HG03460 (cell line): Measurements from ENCODE around the gene MCUB.
"Not testable (repeated sequence)": the region's sequence is repeated elsewhere in the genome, so short reads cannot be mapped to it uniquely, and the experiment has no call there.

Source experiments
- ATAC-seq: cut with Tn5 transposase; IDR thresholded peaks from one replicate; pipeline ENCODE4 v1.9.1; 2021; ENCODE audit not compliant: unreplicated experiment

The MCUB gene

DNA sequence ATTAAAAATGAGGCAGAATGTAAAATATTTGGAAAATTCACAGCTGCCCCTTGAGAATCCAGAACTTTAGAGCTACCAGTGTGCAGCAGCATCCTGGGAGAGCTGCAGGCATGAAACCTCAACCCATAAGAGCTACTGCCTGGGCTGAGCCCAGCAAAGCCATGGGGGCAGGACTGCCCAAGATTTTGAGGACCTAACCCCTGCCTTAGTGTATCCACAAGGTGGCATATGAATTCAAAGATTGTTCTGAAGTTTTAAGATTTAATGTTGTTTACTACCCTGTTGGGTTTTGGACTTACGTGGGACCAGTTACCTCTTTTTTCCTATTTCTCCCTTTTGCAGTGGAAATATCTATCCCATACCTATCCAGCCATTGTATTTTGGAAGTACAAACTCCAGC is 116.8 kb downstream of the MCUB start:
- no peak for ATAC-seq

DNA sequence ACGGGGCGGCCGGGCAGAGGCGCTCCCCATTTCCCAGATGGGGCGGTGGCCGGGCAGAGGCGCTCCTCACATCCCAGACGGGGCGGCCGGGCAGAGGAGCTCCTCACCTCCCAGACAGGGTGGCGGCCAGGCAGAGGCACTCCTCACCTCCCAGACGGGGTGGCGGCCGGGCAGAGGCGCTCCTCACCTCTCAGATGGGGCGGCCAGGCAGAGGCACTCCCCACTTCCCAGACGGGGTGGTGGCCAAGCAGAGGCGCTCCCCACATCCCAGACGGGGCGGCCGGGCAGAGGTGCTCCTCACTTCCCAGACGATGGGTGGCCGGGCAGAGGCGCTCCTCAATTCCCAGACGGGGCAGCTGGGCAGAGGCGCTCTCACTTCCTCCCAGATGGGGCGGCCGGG is 118.4 kb downstream of the MCUB start:
- ATAC-seq: not testable (repeated sequence)

DNA sequence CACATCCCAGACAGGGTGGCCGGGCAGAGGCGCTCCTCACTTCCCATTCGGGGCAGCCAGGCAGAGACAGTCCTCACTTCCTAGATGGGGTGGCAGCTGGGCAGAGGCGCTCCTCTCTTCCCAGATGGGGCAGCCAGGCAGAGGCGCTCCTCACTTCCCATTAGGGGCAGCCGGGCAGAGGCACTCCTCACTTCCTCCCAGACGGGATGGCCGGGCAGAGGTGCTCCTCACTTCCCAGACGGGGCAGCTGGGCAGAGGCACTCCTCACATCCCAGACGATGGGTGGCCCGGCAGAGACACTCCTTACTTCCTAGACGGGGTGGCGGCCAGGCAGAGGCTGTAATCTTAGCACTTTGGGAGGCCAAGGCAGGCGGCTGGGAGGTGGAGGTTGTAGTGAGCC is 118.9 kb downstream of the MCUB start:
- not testable (repeated sequence) for ATAC-seq

DNA sequence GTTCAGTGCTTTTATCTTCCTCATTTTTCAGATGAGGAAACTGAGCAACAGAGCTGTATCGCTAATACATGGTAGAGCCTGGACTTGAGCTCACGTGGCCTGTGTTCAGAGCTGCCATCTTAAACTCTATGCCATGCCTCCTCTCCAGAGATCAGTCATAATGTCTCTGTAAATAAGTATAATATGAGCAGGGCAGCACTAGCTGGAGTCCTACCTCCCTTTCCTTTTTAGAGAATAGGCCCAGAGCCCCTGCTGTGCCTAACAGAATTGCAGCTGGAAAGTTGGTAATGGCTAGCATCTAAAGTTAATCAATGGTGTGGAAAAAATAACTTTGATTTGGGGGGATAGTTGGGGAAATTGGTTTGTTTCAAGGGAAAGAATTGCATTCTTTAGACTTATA is 122.8 kb downstream of the MCUB start:
- no peak for ATAC-seq

DNA sequence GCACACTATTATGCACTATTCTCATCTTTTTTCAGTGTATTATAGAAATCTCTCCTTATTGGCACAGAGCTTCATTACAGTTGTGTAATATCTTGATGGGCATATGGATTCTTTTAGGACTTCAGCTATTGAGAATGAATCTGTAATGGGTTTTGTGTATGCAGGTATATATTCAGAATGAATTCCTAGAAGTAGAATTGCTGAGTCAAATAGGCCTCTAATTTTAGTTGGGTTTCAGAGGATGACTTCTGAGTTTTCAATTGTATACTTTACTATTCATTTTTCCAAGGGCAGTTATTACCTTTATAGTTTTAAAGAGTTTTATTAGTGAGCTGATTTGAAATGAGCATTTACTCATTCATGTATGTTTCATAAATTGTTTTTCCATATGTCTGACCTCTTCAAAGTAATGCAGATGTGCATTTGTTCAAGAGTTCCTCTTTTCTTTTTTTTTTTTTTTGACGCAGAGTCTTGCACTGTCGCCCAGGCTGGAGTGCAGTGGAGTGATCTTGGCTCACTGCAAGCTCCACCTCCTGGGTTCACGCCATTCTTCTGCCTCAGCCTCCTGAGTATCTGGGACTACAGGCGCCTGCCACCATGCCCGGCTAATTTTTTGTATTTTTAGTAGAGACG is 123.7 kb downstream of the MCUB start:
- ATAC-seq: no peak

DNA sequence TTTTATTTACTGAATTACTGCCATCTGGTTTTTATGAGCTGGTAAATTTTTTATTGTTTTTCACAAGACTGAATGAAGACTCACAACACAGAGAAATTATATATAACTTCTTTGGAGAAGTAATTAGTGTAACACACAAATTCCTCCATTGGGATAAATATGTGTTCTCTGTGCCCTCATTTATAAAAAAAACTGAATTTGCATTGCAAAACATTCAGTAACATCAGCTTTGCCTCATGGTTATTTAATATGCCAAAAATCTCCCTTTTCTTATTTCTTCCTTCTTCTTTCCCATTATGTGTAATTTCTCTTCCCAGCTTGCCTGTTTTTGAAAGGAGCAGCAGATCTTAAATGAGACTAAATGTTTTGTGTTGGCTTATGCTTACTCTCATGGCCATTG is 124.7 kb downstream of the MCUB start:
- no peak for ATAC-seq

DNA sequence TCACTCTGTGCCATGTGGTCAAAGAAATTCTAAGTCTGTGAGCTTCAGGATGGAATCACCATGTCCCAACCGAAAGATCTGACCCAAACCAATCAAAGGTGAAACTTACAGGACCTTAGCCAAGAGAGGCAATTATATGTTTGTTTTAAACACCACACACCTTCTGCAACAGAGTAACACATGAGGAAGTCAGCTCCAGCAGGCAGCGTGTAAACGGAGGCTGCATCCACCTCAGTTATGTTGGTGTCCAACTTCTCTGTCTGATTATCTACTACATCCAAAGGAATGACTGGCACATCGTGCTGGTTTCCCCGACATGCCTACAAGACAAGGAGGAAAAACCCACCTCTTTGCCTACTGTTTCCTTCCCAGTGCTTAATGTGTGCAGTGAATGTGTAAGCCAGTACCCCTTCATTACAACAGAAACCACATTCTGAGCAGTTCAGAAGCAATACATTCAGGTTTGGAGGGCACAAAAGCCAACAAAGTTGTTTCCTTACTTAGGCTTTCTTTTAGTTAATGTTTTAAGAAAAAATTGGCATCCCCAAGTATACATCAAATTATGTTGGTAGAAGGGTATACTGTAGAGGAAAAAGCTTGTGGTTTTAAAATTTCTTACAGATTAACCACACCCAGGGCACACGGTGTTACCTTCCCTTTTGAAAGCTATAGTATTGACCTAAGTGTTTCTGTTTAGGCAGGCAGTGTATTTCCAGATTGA is 130.8 kb downstream of the MCUB start:
- peak; percentile 92 for ATAC-seq

DNA sequence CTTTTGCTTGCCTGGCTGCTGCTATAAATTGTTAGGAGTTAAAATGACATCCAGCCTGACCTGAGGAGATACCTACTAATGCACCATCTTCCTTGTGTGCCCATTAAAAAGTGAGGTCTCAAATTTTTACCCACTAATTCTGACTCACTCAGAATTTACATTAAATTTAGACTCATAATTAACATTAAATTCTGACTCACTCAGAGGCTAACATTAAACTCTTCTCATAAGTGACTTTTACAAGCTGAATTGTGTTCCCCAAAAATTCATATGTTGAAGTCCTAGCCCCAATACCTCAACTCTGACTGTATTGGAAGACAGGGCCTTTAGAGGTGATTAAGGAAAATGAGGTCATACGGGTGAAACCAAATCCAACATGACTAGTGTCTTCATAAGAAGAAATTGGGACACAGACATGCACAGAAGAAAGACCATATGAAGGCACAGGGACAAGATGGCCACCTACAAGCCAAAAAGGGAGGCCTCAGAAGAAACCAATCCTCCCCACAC is 131.4 kb downstream of the MCUB start:
- ATAC-seq: no peak

DNA sequence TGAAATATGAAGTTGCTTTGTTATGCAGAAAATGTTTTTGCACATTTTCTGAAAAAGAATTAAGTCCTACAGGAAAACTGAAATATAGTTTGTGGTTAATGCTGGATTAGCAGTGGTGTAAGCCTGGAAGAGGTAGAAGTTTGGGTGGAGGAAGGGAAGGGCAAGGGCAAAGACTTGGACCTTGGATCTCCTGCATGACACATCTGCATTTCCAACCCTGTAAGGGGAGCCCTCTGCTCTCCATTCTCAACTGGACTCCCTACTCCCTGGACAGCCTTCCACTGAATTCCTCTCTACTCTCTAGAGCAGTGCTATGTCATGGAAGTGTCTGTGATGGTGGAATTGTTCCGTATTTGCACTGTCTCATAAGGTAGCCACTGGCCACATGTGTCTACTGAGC is 138.6 kb downstream of the MCUB start:
- no peak for ATAC-seq

DNA sequence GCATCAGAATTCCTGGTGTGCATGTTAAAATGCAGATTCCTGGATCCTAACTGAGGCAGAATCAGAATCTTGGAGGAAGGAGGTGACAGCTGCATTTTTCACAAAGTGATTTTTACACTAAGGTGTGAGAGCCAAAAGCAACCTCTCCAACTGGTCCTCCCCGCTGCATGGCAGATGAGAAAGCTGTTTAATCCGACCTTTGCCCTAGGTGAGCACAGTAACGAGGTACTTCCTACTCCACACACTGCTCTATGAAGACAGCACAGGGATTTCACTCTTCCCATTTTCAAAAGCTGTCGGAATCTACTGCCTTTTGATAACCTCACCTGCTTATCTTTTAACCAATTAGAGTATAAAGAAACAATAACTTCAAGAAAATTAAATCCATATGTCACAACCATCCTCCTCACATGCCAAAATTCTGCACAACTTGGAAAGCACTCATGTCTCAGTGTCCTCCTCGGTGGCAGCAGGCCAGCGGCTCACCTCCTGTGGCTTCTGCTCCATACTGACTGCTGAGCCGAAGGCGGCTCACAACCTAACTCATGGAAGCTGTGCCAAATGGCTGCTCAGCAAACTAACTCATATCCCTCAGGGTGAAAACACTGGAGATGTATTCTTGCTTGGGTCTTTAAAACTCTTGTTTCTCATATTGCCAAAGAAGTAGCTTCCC is 139.6 kb downstream of the MCUB start:
- ATAC-seq: no peak

DNA sequence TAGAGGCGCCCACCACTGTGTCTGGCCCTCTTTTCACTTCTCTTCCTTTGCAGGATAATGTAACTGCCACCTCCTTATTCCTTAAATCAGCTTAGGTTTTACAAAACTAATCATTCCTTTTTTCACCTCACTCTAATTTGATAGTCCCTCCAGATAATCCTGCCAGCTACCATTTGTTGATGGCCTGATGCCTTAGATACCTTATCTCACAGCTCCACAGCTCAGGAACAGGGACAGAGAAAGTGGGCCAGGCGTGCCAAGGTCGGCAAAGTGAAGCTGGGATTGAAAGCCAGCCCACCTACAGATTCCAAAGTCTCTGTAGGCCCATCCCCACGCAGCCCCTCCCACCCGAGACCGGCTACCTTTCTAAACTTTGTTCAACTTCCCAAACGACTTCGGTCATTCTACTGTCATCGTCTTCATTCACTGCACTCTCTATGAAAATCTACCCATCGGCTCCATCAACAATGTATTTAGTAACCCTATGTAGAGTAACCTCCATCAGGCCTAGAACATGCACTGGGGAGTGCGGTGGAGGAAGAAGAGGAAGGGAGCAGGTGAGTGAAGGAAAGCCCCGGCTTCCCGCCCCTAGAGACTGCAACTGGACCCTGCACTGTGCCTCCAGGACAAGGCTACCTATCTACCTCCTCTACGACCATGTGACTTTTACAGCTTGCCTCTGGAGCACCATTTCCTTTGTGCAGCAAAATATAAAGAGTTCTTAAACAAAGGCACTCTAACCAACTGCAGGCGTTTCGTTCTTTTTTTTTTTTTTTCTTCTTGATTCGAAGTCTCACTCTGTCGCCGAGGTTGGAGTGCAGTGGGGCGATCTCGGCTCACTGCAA is 141.7 kb downstream of the MCUB start:
- no peak for ATAC-seq

DNA sequence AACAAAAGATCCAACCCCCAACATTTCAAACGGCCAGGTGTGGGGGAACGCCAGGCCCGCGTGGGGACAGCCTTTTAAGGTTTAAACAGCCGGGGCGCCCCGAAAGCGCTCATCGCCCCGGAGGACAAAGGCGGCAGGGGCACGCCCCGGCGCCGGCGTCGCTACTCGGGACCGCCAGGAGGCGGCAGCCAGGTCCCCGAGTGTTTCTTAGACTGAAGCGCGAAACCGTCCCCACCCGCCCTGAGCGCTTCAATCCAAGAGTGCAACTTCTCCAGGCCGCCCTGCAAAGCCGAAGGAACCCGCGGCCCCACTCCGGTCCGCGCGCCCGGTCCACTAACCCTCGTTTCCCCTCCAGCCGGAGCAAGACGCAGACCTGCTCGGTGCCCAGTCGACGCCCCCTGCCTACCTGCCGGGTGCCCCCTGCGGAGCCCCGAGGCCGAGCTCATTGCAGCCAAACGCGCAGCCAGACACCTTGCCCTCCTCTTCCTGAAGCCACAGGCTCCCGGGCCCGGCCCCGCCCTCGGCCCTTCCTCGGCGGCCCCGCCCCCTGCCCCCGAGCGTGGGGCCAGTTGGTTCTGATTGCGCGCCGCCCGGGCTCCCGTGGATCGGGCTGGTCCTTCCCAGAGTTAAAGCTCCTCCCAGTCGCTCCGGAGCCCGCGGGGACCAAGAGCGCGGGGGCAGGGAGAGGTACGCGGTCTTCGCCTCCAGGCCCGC is 143.1 kb downstream of the MCUB start, which contains the start of gene CASP6:
Gene CASP6, minus strand, starts transcription at position 496 of the 714 bp plus-strand sequence. Its CDS starts 50 bp downstream, at position 446.
- peak; percentile 75 for ATAC-seq

DNA sequence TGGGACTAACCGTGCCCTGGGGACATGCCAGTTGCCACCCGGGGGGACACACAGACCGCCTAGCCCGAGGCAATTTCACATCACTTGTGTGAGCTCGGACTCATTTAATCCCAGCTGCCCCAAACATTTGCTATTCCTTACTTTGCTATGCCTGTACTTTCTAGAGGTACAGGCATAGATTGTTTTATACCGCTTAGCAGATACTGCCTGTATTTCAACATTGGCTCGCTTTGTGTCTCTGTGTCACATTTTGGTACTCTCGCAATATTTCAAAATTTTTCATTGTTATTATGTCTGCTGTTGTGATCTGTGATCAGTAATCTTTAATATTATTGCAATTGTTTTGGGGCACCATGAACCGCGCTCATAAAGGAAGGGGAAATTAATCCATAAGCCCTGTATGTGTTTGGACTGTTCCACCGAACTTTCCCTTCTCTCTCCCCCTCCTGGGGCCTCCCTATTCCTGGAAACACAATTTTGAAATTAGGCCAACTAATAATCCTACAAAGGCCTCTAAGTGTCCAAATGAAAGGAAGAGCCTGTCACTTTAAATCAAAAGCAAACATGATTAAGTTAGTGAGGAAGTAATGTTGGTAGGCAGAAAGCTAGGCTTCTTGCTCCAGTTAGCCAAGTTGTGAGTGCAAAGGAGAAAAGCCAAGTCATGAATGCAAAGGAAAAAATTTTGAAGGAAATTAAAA is 143.8 kb downstream of the MCUB start:
- ATAC-seq: no peak

DNA sequence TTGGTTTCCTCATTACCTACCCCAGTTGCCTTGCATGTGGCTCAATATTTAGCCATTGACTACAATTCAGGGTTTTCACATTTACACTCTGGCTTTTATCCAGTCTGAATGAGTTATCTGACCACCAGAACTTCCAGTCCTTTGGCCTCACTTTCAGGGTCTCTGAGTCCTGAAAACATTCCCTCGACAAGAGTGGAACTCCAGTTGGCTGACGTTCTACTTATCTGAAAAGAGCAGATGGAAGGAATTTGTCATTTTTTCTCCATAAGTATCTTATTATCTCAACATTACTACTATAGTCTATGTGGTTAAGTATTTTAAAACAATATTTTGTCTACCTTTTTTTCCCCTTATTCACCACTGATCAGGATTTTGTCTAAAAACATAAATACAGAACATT is 148.4 kb downstream of the MCUB start:
- ATAC-seq: no peak

DNA sequence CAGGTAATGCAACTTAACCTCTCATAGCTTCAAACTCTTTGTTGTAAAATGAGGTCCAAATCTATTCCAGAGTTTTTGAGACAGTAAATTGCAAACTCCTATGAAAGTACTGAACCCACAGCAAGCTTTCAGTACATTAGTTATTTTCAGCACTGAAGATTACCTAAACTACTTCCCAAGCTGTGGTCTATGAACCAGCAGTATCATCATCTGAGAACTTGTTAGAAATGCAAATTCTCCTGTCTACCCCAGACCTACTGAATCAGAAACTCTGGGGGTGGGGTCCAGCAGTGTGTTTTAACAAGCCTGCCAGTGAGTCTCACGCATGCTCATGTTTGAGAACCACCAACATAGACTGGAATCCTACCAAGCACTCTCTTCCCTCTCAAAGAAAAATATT is 148.9 kb downstream of the MCUB start:
- ATAC-seq: peak; percentile 74

DNA sequence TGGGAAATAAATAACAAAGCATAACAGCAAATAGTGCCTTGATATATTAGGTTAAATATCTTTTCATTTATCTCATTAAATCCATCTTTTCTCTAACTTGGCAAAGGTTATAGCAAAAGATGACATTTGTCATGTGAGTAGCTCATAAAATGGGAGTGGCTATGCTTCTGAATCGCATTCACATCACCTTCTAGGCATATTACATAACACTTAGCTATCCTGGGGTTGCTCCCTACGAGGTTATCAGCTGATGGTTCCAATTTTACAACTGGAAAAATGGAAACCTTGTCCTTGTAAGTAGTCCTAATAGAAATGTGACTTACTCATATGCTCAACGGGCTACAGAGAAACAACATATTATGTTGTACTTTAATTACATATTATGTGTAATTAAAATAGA is 153.5 kb downstream of the MCUB start:
- ATAC-seq: no peak

DNA sequence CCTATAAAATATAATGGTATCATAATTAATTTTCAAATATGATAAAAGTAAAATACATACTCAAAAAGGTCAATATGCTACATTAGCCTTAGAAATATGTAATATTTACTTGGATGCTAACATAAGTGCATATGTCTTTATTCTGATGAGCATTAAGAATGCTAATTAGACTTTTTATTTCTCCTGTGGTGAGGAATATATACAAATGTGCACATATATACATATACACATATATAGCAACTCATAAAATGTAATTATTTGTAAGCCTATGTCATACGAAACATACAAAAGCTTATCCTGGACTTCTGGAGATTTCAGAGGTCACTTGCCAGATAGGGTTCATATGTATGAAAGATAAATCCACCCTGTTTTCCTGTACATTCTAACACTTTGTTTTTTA is 158.7 kb downstream of the MCUB start:
- no peak for ATAC-seq

DNA sequence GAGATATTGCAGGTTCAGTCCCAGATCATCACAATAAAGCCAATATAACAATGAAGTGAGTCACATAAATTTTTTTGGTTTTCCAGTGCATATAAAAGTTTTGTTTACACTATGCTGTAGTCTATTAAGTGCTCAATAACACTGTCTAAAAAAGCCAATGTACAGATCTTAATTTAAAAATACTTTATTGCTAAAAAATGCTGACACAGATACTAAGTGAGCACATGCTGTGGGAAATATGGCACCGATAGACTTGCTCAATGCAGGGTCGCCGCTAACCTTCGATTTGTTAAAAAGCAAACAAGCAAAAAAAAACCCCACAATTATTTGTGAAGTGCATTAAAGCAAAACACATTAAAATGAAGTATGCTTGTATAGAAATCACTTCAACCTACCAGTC is 159.6 kb downstream of the MCUB start:
- ATAC-seq: no peak

DNA sequence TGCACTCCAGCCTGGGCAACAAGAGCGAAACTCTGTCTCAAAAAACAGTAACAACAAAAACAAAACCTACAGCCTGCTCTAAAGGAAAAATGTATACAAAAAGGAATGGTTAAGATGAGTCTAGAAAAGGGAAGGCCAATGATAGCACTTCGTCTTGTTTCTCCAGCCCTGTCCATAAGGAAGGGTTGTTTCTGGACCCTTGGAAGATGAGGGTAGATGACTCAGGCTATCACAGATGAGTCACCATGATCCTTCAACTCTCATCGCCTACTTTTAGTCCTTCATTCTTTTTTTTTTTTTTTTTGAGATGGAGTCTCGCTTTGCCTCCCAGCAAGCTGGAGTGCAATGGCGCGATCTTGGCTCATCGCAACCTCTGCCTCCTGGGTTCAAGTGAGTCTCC is 161.0 kb downstream of the MCUB start:
- no peak for ATAC-seq

DNA sequence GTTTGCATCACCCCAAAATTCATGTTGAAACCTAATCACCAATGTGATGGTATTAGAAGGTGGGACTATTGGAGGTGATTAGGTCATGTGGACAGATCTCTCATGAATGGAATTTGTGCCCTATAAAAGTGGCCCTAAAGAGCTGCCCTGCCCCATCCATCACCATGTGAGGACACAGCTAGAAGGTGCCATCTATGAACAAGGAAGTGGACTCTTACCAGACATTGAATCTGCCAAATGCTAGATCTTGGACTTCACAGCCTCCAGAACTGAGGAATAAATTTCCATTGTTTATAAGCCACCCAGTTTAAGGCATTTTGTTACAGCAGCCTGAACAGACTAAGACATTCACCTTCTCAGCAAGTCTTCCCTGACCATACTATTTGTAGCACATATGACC is 162.3 kb downstream of the MCUB start:
- no peak for ATAC-seq
